ENCODE results near the gene MED25.

Gene MED25

DNA sequence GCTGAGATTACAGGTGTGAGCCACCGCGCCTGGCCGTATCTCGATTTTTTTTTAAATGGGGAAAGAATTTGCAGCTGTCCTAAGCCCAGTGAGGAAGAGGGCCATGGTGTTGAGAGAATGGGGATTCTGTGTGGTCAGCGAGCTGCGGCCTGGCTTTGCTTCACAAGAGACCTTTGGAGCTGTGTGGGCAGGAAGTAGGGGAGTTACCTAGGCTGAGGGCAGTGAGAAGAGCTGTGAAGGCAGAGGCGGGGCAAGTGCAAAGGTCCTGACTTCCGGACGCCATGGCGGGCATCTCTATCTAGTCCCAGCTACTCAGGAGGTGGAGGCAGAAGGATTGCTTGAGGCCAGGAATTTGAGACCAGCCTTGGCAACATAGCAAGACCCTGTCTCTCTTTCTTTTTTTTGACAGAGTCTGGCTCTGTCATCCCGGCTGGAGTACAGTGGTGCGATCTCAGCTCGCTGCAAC lies 46.4 kb upstream of the MED25 start:
- ATAC-seq, result no peak
- no peak for TF ChIP-seq BACH2 (CRISPR knock-in tag; IDR thresholded peaks at IDR 0.05; ENCODE audit: borderline replicate concordance)
- TF ChIP-seq PATZ1 (CRISPR knock-in tag; IDR thresholded peaks at IDR 0.05; ENCODE audit: borderline replicate concordance), result no peak
- TF ChIP-seq ISL1 (CRISPR knock-in tag; IDR thresholded peaks at IDR 0.05), result no peak
- TF ChIP-seq CREB5 (CRISPR knock-in tag; IDR thresholded peaks at IDR 0.05; ENCODE audit: low read depth), result no peak
- TF ChIP-seq TCF4 (CRISPR knock-in tag; IDR thresholded peaks at IDR 0.05; ENCODE audit: borderline replicate concordance), result no peak
- no peak for TF ChIP-seq CSDC2 (CRISPR knock-in tag; IDR thresholded peaks at IDR 0.05)
- TF ChIP-seq ZNF565 (CRISPR knock-in tag; conservative IDR thresholded peaks at IDR 0.05; ENCODE audit: low read depth), result no peak
- no peak for TF ChIP-seq ARNTL (CRISPR knock-in tag; IDR thresholded peaks at IDR 0.05; ENCODE audit: borderline replicate concordance, low read depth)
- TF ChIP-seq TOX (CRISPR knock-in tag; IDR thresholded peaks at IDR 0.05; ENCODE audit: borderline replicate concordance), result no peak

DNA sequence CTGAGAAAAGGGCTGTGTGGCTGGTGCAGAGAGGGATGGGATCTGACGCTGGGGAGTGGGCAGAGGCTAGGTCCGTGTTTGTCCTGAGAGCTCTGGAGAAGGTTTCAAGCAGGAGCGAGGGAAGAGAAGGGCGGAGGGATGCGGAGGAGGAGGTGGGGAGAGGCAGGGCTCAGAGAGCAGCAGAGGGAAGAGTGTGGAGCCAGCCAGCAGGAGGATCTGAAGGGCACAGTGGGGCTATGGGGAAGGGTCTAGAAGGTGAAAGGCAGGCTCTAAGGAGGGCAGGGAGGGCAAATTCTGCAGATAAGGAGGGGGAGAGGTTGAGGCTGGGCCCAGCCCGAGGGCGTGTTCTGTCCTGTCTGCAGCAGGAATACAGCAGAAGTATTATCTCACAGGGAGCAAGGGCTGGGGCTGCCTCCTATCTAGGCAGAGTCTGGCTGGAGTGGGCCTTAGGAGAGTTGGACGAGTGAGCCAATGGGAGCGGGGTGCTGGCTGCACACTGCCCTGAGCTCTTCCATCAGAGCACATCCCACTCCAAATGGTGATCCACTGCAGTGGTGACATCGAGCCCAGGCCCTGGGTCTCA lies 45.1 kb upstream of the MED25 start:
- ATAC-seq, result no peak
- no peak for TF ChIP-seq PATZ1 (CRISPR knock-in tag; IDR thresholded peaks at IDR 0.05; ENCODE audit: borderline replicate concordance)
- TF ChIP-seq ZC3H10 (CRISPR knock-in tag; IDR thresholded peaks at IDR 0.05), result no peak
- no peak for TF ChIP-seq ZFP30 (CRISPR knock-in tag; IDR thresholded peaks at IDR 0.05)
- no peak for TF ChIP-seq ZNF565 (CRISPR knock-in tag; conservative IDR thresholded peaks at IDR 0.05; ENCODE audit: low read depth)
- TF ChIP-seq BACH2 (CRISPR knock-in tag; IDR thresholded peaks at IDR 0.05; ENCODE audit: borderline replicate concordance), result no peak
- TF ChIP-seq CREB5 (CRISPR knock-in tag; IDR thresholded peaks at IDR 0.05; ENCODE audit: low read depth), result no peak
- no peak for TF ChIP-seq TCF4 (CRISPR knock-in tag; IDR thresholded peaks at IDR 0.05; ENCODE audit: borderline replicate concordance)
- no peak for TF ChIP-seq PPARA (CRISPR knock-in tag; IDR thresholded peaks at IDR 0.05; ENCODE audit: borderline replicate concordance)
- no peak for TF ChIP-seq ZNF70 (CRISPR knock-in tag; IDR thresholded peaks at IDR 0.05)
- no peak for TF ChIP-seq ESRRG (CRISPR knock-in tag; IDR thresholded peaks at IDR 0.05)
- no peak for TF ChIP-seq CSDC2 (CRISPR knock-in tag; IDR thresholded peaks at IDR 0.05)
- no peak for TF ChIP-seq TSHZ2 (CRISPR knock-in tag; IDR thresholded peaks at IDR 0.05)
- no peak for TF ChIP-seq TOX (CRISPR knock-in tag; IDR thresholded peaks at IDR 0.05; ENCODE audit: borderline replicate concordance)

DNA sequence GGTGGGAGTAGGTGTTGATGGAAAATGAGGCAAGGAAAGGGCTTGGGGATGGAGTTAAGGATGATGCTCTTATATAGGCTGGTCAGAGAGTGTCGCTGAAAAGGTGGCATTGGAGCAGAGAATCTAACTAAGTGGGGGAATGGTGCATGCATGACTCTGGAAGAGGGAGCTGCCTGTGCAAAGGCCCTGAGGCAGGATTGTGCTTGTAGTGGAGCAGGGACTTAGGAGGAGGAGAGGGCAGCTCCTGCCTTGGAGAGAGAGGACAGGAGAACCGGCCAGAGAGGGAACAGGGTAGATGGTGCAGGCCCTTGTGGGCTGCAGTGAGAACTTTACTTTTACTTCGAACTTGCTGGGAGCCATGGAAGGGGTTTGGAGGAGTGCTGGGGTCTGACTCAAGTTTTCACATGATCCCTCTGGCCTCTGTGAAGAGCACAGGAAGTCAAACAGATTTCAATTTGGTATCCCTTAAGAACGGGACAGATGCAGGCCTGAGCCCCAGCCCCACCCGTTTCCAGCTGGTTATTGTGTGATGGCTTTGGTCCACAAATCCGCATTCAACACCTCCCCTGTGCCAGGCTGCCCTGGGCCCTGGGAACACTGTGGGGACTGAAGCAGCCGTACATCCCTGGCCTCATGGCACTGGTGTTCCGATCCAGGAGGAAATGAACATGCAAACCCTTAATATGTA lies 44.3 kb upstream of the MED25 start:
- no peak for ATAC-seq
- no peak for TF ChIP-seq RARB (CRISPR knock-in tag; IDR thresholded peaks at IDR 0.05)
- no peak for TF ChIP-seq ARNTL (CRISPR knock-in tag; IDR thresholded peaks at IDR 0.05; ENCODE audit: borderline replicate concordance, low read depth)
- TF ChIP-seq TCF4 (CRISPR knock-in tag; IDR thresholded peaks at IDR 0.05; ENCODE audit: borderline replicate concordance), result no peak
- TF ChIP-seq OSR1 (CRISPR knock-in tag; IDR thresholded peaks at IDR 0.05), result no peak
